ENCODE measurements around the gene ERG28. TPM values are rescaled to one million over a fixed set of nuclear protein-coding genes. Genes with fewer than 3 reads are reported as not detected.
"Not testable (repeated sequence)": the region's sequence is repeated elsewhere in the genome, so short reads cannot be mapped to it uniquely, and the experiment has no call there.

ERG28 gene
- total RNA-seq, 2 donors from 2014 or later: 7.6 to 7.7 TPM

- H3K4me1 ChIP-seq (ENCODE audit: control insufficient read depth in 1 of 2, low read depth in 2 of 2): peaks cover 6 to 23% of the 10 kb centered on the region in 2 donors
- DNase-seq (ENCODE audit: low spot score) (no peak), ATAC-seq (ENCODE audit: insufficient number of reproducible peaks, low FRiP score, low read depth) (no peak)
- TF ChIP-seq CTCF (IDR thresholded peaks at IDR 0.05): no peak
- H3K27me3 ChIP-seq (replicated peaks; ENCODE audit: insufficient read depth): no peaks in the 10 kb centered on the region
- H3K4me3 ChIP-seq: no peak overlapping the region
- no peak overlapping the region for H3K27ac ChIP-seq
- no peaks in the 10 kb centered on the region for H3K36me3 ChIP-seq
- H3K9me3 ChIP-seq: no peaks in the 10 kb centered on the region
These were observed 52.6 kb downstream of the ERG28 start for GRCh38 chr14:75607842-75608640.

GRCh38 chr14:75607044-75607443 is 53.6 kb downstream of the ERG28 start:
- Histone ChIP-seq H3K4me1 (ENCODE audit: control insufficient read depth in 1 of 2, low read depth in 2 of 2) (peaks cover 6 to 23% of the 10 kb centered on the region in 2 donors), H3K36me3 (no peaks in the 10 kb centered on the region), H3K27ac (no peak overlapping the region)

GRCh38 chr14:75605916-75606315 is 54.8 kb downstream of the ERG28 start:
- no peak for ATAC-seq (ENCODE audit: insufficient number of reproducible peaks, low FRiP score, low read depth)
- H3K4me3 ChIP-seq: peak overlapping the region; percentile 46
- no peak for TF ChIP-seq CTCF (IDR thresholded peaks at IDR 0.05)
- H3K27me3 ChIP-seq (replicated peaks; ENCODE audit: insufficient read depth): no peaks in the 10 kb centered on the region
- no peaks in the 10 kb centered on the region for H3K36me3 ChIP-seq
- H3K4me1 ChIP-seq (ENCODE audit: control insufficient read depth in 1 of 2, low read depth in 2 of 2): peaks cover 6 to 21% of the 10 kb centered on the region in 2 donors
- DNase-seq (ENCODE audit: low spot score): no peak
- no peaks in the 10 kb centered on the region for H3K9me3 ChIP-seq
- peak overlapping the region in 1 of 2 donors; percentile 5 for H3K27ac ChIP-seq

More at GRCh38 chr14:75607044-75607443, 53.6 kb downstream of the ERG28 start:
- H3K27me3 ChIP-seq (replicated peaks; ENCODE audit: insufficient read depth): no peaks in the 10 kb centered on the region
- no peaks in the 10 kb centered on the region for H3K9me3 ChIP-seq
- no peak overlapping the region for H3K4me3 ChIP-seq
- no peak for ATAC-seq (ENCODE audit: insufficient number of reproducible peaks, low FRiP score, low read depth)
- no peak for DNase-seq (ENCODE audit: low spot score)
- no peak for TF ChIP-seq CTCF (IDR thresholded peaks at IDR 0.05)

GRCh38 chr14:75604979-75605851 is 55.5 kb downstream of the ERG28 start:
- ATAC-seq (ENCODE audit: insufficient number of reproducible peaks, low FRiP score, low read depth) (no peak), DNase-seq (ENCODE audit: low spot score) (no peak)
- Histone ChIP-seq H3K27ac (peak overlapping the region in 1 of 2 donors; percentile 5), H3K36me3 (no peaks in the 10 kb centered on the region), H3K4me1 (ENCODE audit: control insufficient read depth in 1 of 2, low read depth in 2 of 2) (peaks cover 0 to 14% of the 10 kb centered on the region in 2 donors), H3K27me3 (replicated peaks; ENCODE audit: insufficient read depth) (no peaks in the 10 kb centered on the region), H3K4me3 (peak overlapping the region; percentile 46), H3K9me3 (no peaks in the 10 kb centered on the region)
- TF ChIP-seq CTCF (IDR thresholded peaks at IDR 0.05): no peak

GRCh38 chr14:75602503-75602902 is 58.2 kb downstream of the ERG28 start:
- Histone ChIP-seq H3K27ac (no peak overlapping the region), H3K4me1 (ENCODE audit: control insufficient read depth in 1 of 2, low read depth in 2 of 2) (peaks cover 0 to 8% of the 10 kb centered on the region in 2 donors), H3K9me3 (no peaks in the 10 kb centered on the region), H3K4me3 (no peak overlapping the region), H3K36me3 (no peaks in the 10 kb centered on the region), H3K27me3 (replicated peaks; ENCODE audit: insufficient read depth) (no peaks in the 10 kb centered on the region)
- TF ChIP-seq CTCF (IDR thresholded peaks at IDR 0.05): no peak
- ATAC-seq (ENCODE audit: insufficient number of reproducible peaks, low FRiP score, low read depth) (no peak), DNase-seq (ENCODE audit: low spot score) (no peak)

GRCh38 chr14:75601061-75601460 is 59.6 kb downstream of the ERG28 start:
- not testable (repeated sequence) for ATAC-seq (ENCODE audit: insufficient number of reproducible peaks, low FRiP score, low read depth); H3K27me3 ChIP-seq (replicated peaks; ENCODE audit: insufficient read depth); DNase-seq (ENCODE audit: low spot score)

GRCh38 chr14:75600100-75600499 is 60.6 kb downstream of the ERG28 start:
- not testable (repeated sequence) for DNase-seq (ENCODE audit: low spot score); ATAC-seq (ENCODE audit: insufficient number of reproducible peaks, low FRiP score, low read depth); H3K27ac ChIP-seq; H3K36me3 ChIP-seq; H3K4me3 ChIP-seq; H3K4me1 ChIP-seq (ENCODE audit: control insufficient read depth in 1 of 2, low read depth in 2 of 2); H3K27me3 ChIP-seq (replicated peaks; ENCODE audit: insufficient read depth); H3K9me3 ChIP-seq

More at GRCh38 chr14:75601061-75601460, 59.6 kb downstream of the ERG28 start:
- H3K36me3 ChIP-seq; H3K4me3 ChIP-seq; H3K9me3 ChIP-seq; H3K27ac ChIP-seq; H3K4me1 ChIP-seq (ENCODE audit: control insufficient read depth in 1 of 2, low read depth in 2 of 2): not testable (repeated sequence)
